Measurements from ENCODE around the gene ATL1. TPM values are rescaled to one million over a fixed set of nuclear protein-coding genes. Genes with fewer than 3 reads are reported as not detected.

ATL1 gene
- total and polyA plus RNA-seq, 2 of the 8 experiments (the other 6 are each of a cell fraction or from before 2014, with no cell fraction given): 4.0 to 5.9 TPM

GRCh38 chr14:50647753-50648152 lies 87.8 kb downstream of the ATL1 start (continued):
- TF ChIP-seq CHD7 (IDR thresholded peaks at IDR 0.05; ENCODE audit: insufficient replicate concordance, low read length): no peak
- TF ChIP-seq EP300 (IDR thresholded peaks at IDR 0.05; ENCODE audit: borderline replicate concordance in 1 of 2, low read depth in 2 of 2, low read length in 2 of 2): no peak
- TF ChIP-seq PHF8 (conservative IDR thresholded peaks at IDR 0.05; ENCODE audit: low read depth, low read length): no peak

Data from H1 (cell line).